HG03280 (cell line): ENCODE results near the gene RGP1.
A peak's percentile ranks its signal among the peaks of the same experiment; 100 is the strongest.

ENCODE experiments used
- ATAC-seq: cut with Tn5 transposase; IDR thresholded peaks from one replicate; pipeline ENCODE4 v1.9.1; 2021; ENCODE audit warnings: mild to moderate bottlenecking, moderate library complexity; ENCODE audit not compliant: unreplicated experiment

RGP1 gene

DNA sequence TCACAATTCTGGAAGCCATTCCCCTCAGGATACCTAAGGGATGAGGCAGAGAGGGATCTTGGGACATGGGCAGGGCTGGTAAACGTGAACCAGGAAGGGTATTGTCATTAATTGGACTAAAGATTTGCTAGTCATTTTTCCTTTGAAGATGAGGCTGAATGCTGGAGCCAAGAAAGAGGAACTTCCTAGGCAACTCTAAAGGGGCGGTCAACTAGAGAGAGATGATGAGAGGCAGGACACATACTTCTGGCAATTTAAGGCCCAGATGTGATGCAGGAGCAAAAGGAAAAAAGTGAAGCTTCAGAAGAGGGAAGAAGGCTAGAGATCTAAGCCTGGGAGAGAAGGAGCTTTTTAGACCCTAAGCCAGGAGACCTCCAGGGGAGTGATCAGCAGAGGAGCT, 5.6 kb upstream of the RGP1 start:
- no peak for ATAC-seq

DNA sequence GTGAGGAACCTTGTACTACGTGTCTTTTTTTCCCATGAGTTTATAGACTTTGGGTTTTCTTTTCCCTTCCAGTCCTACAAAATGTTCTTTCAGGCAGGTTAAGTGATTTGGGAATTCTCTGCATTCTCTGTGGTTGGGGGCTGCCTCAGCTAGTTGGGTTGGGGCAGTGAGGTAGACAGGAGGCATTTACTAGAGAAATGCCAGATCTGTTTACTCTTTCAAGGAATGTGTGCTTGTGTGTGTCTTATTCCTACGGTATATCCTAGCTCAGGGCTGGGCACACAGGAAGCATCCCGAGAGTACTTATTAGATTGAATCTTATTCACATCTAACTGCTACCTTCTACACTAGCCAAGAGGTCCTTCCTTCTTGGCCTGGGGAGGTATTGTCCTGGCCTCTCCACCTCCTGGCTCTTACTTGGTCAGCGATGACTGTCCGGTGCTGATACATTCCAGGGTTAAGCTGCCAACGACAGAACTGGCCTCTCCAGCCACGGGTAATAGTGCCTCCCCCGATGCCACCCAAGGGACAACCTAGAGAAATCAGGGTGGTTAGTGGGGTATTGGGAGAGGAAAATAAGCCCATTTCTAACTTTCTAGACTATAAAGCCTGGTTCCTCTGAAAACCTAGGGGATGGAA, 5.1 kb upstream of the RGP1 start:
- no peak for ATAC-seq

DNA sequence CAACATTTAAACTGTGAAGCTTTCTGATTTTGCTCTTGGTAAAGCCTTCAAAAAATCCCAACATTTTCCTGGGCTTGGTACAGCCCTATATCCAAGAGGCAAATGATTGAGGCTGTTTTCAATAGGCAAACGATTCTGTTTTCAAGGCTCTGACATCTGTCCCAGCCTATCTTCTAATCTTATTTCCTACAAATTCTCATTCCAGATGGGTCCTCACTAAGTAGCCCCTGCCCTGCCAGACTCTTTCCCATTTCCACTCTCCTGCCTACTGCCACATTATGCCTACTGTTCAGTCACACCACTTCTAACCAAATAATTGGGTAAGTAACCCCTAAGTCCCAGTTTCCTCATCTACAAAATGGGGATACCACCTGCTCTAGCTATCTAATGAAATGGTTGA, 3.5 kb upstream of the RGP1 start:
- no peak for ATAC-seq

DNA sequence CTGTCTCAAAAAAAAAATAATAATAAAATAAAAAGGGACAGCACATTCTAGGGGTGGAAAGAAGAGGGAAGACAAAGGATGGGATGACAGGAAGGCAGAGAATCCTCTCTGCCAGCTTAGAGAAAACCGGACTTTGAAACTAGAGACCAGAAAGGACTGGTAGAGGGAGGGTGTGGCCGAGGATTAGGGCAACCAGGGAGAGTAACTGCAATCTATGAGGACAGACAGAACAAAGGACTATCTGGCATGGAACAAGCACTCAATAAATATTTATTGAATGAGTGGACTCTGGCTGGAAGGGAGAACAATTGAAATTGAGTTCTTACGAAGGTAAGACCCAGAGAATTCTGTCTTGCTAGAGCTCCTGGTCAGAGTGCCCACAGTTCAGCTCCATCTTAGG, 2.5 kb upstream of the RGP1 start:
- no peak for ATAC-seq

DNA sequence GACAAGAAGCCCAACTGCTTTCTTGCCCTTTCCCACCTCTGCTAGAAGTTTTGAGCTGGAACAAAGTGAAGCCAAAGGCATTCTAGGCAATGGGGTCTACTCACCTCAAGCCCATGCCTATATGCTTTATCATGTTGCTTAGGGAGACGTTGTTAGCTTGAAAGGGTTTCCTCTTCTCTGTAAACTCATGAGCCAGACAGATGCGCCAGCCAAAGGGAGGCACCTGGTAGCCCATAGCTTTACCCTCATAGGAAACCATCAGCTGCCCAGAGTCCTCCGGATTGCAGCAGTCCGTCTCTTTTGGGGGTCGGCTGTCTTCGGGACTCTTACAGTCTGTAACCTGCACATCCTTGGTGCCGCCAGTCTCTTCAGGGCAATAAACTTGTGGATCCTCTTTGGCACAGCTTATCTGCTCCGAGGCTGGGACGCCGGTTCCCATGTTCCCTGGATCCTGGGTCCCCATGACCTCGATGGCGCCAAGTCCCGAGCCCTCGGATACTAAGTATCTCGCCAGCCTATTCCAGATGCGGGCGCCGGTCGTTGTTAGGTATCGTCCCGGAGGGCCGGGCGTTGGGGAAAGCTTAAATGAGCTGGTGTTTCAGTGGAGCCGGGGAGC, 737 bp upstream of the RGP1 start:
- peak; percentile 7 for ATAC-seq

DNA sequence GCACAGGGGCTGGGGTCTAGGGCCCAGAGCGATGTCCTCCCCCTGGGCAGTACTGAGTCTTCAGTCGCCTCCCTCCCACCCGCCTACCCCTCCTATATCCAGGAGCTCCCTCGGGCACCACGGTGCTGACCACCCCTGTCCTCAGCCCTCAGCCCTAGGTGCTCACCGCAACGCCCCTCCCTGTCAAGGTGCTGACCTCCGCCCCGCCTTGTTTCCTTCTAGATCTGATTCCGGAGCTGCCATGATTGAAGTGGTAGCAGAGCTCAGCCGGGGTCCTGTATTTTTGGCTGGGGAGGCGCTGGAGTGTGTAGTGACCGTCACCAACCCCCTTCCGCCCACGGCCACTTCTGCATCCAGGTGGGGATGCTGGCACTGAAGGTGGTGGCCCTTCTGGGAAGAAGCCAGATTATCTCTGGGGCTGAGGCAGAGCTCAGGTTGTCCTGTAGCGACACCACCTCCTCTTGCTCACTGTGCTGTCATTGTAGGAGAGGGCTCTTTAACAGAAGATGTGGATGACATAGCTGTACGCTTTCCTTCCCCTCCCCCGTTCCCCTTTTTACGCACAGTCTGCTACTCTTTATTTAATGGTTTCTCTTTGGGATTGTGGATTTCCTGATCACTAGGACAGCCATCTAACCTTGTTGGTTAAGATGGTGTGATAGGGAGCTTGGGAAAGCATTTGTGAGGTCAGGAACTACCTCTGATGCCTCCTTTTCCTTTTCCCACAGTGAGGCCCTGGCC, 598 bp downstream of the RGP1 start:
- ATAC-seq: peak; percentile 22

DNA sequence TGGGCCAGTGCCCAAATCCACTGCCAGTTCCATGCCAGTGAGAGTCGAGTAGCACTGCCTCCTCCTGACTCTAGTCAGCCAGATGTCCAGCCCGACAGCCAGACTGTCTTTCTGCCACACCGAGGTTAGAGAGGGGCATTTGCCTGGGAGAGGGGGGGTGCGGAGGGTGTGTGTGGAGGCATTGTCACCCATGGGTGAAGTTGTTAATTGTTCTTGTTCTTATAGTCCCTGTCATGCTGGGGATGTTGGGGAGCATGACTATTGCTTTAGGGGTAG, 1.1 kb downstream of the RGP1 start:
- ATAC-seq: no peak

DNA sequence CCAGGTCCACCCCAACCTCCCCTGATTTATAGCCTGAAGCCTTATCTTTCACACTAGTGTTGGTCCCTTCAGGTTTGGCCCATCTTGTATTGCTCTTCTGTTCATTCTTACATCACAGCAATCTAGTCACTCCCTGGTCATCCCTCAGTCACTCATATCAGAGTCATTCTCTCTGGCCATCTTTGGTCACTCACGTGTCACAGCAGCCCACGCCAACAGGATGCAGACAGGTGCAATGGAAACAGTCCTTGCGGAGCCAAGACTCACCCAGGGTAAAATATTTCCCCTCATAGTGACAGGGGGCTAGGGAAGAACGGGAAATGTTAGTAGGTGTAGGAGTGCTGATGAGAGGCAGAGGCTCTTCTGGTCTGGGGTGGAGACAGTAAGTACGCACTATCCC, 4.4 kb downstream of the RGP1 start:
- ATAC-seq: no peak

DNA sequence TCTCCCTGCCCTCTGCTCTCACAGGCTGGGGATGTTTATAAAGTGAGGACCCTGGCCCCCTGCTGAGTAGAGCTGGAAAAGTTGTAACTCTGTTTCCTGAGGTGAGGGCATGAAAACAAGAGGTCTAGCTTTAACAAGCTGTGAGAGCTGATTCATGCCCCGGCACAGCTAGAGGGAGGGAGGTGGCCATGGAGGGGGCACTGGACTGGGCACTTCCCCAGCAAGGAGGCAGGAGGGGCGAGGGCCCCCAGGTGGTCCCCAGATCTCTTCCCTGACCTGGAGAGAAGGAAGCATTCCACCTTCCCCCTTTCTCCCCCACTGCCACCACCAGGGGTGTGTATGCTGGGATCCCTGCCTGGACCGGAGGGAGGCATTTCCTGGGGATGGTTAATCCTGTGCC, 5.2 kb downstream of the RGP1 start, which contains the start of gene MSMP:
TSS of gene MSMP (minus strand) at position 13 of the 400 bp plus-strand sequence. CDS start 147 bp downstream, outside the sequence.
- ATAC-seq: no peak

DNA sequence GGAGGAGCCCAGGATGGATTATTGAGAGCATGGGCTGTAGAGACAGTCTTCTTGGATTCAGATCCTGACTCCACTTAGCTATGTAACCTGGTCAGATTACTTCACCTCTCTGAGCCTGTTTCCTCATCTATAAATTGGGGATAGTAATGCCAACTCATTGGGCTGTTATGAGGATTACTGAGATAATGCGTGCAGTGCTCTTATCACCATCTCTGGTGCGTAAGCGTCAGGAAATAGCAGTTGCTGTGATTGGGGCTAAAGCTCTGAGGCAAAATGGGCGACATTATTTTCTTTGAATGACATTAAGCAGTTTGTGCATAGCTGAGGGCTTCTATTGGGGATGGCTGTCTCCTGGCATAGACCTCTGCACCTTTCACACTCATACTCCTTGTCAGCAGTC, 6.0 kb downstream of the RGP1 start:
- no peak for ATAC-seq

DNA sequence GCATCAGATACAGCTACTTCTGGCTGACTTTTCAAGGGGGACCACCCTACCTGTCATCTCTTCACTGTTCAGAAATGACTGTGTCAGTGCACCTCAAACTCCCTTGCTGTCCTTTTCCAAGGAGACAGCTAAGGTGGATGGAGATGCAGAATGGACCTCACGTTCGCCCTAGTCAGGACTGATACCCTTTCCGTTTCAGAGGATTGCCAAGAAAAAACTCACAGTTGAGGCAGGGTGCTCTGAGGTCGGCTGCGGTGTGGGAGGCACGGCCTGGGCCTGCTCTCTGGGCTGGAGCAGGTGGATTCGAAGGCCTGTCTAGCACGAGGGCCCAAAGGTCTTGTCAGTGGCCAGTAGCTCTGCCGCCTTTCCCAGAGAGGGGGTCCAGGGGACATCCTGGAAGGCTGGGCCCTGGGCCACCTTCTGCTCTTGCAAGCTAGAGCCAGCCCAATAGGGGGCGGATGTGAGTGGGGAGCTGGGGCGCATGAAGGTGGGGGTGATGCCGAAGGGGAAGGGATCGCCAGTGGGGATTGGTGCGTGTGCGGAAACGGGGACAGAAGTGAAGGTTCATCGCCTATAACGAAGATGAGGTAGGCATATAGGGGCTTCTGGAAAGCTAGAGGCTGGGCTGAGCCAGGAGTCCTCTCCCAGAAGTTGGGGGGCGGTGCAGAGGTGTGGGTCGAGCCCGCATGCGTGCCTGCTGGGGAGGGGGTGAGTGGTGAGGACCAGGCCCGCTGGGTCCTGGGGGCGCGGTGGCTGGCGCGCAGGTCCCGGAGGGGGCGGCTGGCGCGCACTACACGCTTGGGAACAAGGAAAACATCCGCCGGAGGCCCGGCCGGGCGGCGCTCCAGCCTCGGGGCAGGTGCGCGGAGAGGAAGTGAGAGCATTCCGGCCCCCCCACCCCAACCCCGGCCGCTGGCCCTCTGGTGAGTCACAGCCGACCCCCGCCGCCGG, 7.5 kb downstream of the RGP1 start:
- peak; percentile 58 for ATAC-seq

DNA sequence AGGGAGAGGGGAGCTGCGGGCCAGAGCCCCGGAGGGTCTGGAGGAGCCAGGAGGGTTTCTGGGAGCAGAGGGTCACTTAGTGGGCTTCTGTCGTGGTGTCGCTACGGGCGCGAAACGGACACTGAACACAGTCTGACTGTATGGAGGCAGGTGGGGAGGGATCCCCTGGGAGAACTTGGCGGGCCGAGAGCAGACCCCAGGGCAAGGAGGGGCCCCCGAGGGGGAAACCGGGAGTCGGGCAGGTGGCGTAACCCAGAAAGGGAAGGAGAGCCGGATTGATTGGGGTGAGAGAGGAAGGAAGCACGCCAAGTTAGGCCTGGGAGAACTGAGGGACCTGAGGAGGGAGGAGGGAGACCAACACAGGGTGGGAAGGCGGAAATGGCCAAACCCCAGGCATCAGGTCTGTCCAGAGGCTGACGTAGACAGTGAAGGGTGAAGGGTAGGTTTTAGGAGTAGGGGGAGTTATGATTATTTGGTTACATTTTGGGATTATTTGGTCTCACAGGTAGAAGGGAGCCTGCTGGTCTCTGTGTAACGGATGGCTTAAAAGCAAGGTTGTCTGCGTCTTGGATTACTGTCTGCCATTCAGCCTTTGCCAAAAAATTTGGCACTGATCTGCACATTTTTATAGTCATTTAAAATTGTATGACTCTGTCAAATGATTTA, 8.3 kb downstream of the RGP1 start:
- ATAC-seq: peak; percentile 33

DNA sequence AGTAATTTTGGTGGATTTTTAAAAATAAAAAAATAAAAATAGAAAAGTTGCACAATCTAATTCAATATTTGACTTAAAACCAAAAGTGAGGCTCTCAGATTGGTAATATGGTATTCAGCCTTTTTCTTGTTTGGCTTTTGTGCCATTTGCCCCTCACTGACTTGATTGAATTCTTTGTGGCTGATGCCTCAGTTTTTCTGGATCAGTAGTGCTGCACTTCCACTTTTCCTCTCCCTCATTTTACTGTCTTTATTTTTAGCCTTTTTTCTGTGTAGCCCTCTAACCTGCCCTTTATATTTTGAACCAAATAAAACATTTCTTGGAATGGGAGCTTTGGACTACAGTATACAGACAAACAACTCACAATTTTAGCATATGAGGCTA, 8.8 kb downstream of the RGP1 start:
- no peak for ATAC-seq

DNA sequence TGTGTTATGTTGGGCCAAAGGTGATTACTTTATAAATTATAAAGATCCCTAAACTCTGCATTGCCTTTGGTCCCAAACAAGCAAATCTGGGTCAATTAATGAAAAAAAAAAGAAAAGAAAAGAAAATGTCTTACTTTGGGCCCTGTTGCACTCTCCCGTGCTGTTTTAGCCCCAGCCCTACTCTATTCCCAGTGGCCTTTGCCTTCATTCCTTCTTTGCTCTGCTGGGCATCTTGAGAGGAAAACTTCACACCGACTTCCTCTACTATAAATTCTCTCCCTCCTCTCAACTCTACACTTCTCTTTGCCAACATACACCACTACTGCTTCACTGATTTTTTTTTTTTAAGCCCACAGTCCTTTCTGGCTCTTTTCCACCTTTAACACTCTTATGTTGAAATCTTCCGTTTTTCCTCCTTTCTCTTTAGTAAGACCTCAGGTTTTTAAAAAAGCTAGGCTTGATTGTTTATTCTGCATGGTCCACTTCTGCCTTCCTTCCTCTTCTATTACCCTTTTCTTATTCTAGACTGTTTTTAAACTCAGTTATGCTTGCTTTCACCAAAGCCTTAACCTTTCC, 9.5 kb downstream of the RGP1 start:
- no peak for ATAC-seq

DNA sequence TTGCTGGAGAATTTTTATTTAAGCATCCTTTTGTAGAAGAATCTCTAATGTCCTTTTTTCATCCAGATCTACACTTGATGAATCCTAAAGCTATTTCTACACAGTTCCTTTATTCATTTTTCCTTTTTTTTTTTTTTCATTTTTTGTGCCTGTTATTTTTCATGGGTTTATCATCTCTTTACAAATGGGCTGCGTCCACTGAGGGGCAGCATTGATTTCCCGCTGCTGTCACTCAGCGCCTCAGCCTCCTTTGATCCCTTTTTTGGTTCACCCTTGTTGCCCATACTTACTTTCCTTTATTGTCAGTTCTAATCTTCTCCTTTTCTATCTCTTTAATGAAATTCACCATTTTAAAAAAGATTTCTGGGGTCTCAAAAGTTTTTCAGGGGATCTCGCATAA, 10.7 kb downstream of the RGP1 start:
- ATAC-seq: no peak

DNA sequence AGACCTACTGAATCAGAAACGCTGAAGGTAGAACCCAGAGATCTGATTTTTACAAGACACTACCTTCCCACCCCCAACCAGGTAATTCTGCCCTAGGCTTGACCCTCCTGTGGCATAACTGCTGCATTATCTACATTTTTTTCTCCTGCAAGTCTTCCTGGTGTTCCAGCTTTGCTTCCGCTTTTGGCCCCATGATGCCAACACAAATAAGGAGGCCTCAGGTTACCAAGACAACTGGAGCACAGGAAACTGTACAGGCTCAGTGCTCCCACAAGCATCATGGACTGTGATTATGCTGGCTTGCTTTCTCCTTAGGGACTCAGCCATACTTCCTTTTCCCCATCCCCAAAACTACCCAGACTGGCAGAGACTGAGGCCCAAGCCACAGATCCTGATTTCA, 11.6 kb downstream of the RGP1 start:
- no peak for ATAC-seq

DNA sequence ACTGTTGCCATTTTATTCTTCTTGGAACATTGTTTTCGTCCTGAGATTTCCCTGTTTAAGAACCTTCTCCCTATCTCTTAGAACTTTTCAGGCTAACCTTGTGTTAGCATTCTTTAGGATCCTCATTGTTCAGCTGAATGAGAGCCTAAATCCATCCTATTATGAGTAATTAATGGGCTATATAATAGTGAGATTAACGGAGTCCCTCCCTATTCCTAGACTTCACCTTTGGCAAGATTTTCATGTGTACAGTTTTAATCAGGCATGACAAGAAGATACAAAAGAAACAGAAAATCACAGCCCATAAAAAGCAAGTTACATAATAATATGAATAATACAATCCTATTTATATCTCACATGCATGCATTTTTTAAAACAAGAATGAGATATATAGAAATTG, 14.1 kb downstream of the RGP1 start:
- ATAC-seq: no peak

DNA sequence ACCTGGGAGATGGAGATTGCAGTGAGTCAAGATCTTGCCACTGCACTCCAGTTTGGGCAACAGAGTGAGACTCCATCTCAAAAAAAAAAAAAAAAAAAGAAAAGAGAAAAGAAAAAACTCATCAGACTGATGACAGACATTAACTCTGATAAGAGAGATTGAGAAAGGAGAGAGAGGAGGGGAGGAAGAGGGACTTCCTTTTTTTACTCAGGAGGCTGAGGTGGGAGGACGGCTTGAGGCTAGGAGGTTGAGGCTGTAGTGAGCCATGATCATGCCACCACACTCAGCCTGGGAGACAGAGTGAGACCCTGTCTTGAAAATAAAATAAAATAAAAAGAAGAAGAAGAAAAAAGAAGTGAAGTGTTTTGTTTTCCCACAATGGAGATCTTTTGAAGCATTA, 14.7 kb downstream of the RGP1 start:
- no peak for ATAC-seq

DNA sequence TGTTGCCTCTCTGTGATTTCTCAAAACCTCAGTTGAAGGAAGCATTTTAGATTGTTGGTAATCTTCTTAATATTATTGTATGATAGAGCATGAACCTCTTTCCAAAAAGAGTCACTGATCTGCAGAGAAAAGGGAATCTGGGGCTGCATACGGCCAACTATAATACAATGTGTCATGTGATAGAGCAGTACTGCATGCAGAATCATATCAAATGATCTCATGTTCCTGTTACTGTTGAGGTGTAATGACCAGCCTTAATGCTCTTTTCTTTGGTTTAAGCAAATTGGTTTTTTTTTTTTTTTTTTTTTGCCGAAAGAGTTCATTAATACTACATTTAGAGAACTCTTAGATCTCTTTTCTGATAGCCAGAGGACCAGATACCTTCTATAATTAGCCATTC, 17.9 kb downstream of the RGP1 start:
- ATAC-seq: no peak

DNA sequence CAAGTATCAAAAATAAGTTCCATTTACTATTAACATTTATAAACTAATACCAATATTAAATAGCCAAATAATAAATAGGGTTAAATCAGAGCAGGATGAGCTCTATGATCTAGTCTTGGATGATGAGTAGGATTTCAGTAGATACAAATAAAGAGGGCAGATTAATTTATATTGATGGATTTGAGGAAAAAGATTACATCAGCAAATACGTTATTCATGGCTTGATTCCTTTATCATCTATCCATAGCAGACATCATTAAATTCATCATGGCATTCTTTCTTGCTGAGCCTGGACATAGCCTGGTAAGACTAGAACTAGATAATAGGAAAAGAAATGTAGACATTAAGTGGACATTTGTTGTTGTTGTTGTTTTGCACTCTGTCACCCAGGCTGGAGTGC, 18.4 kb downstream of the RGP1 start:
- no peak for ATAC-seq

DNA sequence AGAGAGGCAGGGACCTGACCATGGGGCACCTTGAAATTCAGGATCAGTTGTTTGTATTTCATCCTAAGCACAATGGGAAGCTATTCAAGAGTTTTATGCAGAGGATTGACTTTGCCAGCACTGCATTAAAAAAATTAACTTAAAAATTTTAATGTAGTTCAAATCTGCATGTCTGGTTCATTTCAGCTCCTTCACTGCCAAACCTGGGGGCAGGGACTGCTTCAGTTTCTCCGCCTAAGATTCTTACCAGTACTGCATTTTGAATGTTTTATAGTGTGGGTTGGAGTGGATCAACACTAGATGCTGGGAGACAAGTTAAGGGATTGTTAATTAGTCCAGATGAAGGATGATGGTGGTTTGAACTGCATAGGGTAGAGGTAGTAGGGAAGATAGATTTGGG, 20.7 kb downstream of the RGP1 start:
- ATAC-seq: no peak
